Measurements from ENCODE around the gene TUT7.

- TF ChIP-seq E2F4 (CRISPR knock-in tag; IDR thresholded peaks at IDR 0.05; ENCODE audit: borderline replicate concordance, low read depth) (no peak), ETV6 (CRISPR knock-in tag; IDR thresholded peaks at IDR 0.05) (no peak), MAX (CRISPR knock-in tag; IDR thresholded peaks at IDR 0.05) (no peak), CTCF (IDR thresholded peaks at IDR 0.05) (no peak), MXD4 (CRISPR knock-in tag; IDR thresholded peaks at IDR 0.05; ENCODE audit: borderline replicate concordance) (no peak), NR3C1 (CRISPR knock-in tag; conservative IDR thresholded peaks at IDR 0.05; ENCODE audit: low read depth) (no peak), NFYB (CRISPR knock-in tag; conservative IDR thresholded peaks at IDR 0.05; ENCODE audit: low read depth) (no peak), CREM (CRISPR knock-in tag; IDR thresholded peaks at IDR 0.05) (no peak)
- TF ChIP-seq, protein P1, sequence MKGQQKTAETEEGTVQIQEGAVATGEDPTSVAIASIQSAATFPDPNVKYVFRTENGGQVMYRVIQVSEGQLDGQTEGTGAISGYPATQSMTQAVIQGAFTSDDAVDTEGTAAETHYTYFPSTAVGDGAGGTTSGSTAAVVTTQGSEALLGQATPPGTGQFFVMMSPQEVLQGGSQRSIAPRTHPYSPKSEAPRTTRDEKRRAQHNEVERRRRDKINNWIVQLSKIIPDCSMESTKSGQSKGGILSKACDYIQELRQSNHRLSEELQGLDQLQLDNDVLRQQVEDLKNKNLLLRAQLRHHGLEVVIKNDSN (CRISPR knock-in tag; IDR thresholded peaks at IDR 0.05), result no peak
- TF ChIP-seq, protein P2, sequence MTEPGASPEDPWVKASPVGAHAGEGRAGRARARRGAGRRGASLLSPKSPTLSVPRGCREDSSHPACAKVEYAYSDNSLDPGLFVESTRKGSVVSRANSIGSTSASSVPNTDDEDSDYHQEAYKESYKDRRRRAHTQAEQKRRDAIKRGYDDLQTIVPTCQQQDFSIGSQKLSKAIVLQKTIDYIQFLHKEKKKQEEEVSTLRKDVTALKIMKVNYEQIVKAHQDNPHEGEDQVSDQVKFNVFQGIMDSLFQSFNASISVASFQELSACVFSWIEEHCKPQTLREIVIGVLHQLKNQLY (CRISPR knock-in tag; IDR thresholded peaks at IDR 0.05), result no peak
- TF ChIP-seq, protein P3, sequence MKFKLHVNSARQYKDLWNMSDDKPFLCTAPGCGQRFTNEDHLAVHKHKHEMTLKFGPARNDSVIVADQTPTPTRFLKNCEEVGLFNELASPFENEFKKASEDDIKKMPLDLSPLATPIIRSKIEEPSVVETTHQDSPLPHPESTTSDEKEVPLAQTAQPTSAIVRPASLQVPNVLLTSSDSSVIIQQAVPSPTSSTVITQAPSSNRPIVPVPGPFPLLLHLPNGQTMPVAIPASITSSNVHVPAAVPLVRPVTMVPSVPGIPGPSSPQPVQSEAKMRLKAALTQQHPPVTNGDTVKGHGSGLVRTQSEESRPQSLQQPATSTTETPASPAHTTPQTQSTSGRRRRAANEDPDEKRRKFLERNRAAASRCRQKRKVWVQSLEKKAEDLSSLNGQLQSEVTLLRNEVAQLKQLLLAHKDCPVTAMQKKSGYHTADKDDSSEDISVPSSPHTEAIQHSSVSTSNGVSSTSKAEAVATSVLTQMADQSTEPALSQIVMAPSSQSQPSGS (CRISPR knock-in tag; IDR thresholded peaks at IDR 0.05; ENCODE audit: borderline replicate concordance, low read depth), result no peak
- TF ChIP-seq, protein P4, sequence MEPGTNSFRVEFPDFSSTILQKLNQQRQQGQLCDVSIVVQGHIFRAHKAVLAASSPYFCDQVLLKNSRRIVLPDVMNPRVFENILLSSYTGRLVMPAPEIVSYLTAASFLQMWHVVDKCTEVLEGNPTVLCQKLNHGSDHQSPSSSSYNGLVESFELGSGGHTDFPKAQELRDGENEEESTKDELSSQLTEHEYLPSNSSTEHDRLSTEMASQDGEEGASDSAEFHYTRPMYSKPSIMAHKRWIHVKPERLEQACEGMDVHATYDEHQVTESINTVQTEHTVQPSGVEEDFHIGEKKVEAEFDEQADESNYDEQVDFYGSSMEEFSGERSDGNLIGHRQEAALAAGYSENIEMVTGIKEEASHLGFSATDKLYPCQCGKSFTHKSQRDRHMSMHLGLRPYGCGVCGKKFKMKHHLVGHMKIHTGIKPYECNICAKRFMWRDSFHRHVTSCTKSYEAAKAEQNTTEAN (CRISPR knock-in tag; IDR thresholded peaks at IDR 0.05), result no peak
- TF ChIP-seq, protein P5, sequence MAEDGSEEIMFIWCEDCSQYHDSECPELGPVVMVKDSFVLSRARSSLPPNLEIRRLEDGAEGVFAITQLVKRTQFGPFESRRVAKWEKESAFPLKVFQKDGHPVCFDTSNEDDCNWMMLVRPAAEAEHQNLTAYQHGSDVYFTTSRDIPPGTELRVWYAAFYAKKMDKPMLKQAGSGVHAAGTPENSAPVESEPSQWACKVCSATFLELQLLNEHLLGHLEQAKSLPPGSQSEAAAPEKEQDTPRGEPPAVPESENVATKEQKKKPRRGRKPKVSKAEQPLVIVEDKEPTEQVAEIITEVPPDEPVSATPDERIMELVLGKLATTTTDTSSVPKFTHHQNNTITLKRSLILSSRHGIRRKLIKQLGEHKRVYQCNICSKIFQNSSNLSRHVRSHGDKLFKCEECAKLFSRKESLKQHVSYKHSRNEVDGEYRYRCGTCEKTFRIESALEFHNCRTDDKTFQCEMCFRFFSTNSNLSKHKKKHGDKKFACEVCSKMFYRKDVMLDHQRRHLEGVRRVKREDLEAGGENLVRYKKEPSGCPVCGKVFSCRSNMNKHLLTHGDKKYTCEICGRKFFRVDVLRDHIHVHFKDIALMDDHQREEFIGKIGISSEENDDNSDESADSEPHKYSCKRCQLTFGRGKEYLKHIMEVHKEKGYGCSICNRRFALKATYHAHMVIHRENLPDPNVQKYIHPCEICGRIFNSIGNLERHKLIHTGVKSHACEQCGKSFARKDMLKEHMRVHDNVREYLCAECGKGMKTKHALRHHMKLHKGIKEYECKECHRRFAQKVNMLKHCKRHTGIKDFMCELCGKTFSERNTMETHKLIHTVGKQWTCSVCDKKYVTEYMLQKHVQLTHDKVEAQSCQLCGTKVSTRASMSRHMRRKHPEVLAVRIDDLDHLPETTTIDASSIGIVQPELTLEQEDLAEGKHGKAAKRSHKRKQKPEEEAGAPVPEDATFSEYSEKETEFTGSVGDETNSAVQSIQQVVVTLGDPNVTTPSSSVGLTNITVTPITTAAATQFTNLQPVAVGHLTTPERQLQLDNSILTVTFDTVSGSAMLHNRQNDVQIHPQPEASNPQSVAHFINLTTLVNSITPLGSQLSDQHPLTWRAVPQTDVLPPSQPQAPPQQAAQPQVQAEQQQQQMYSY (CRISPR knock-in tag; IDR thresholded peaks at IDR 0.05), result no peak
Measured at GRCh38 chr9:86368871-86369521, 14.8 kb upstream of the TUT7 start.
